Testis (tissue), 2 donors: ENCODE results near the gene ZNF296.

Experiments used
- CTCF ChIP-seq, 3 experiments: fragments of 450-650 bp in 2 of 3; fragments of 200-600 bp in 1 of 3; sonication (generic) in 1 of 3; IDR thresholded peaks; one replicate each; pipeline ENCODE4 v1.5.1; 2016 to 2019; ENCODE audit warnings: antibody characterized with exemption in 3 of 3, mild to moderate bottlenecking in 2 of 3, moderate library complexity in 1 of 3
- POLR2A ChIP-seq: fragments of 450-650 bp; IDR thresholded peaks from one replicate; pipeline ENCODE4 v1.6.1; 2017; ENCODE audit warnings: antibody characterized with exemption, mild to moderate bottlenecking, moderate library complexity

- no peak for TF ChIP-seq CTCF (IDR thresholded peaks at IDR 0.05)
- TF ChIP-seq POLR2A: no peak
Observed at GRCh38 chr19:45087531-45087930, 11.3 kb upstream of the ZNF296 start.
